Calu3 (cell line): ENCODE data around the gene LRP3. TPM values are rescaled to one million over a fixed set of nuclear protein-coding genes. Genes with fewer than 3 reads are reported as not detected.

Experiments used
- BruUV-seq: library from RNA; stranded (reverse); fragments of 400-500 nt; replicated peaks from 2 replicates; lab custom pipeline; 2021; lab: Mats Ljungman, UMichigan
- CTCF ChIA-PET: fragments of 300-600 bp; sonication (Branson Sonifier 250); formaldehyde crosslinking; loops from one replicate; lab custom pipeline; 2022; ENCODE audit warnings: antibody characterized with exemption; lab: Charles Lee
- DNase-seq: peaks from one replicate; pipeline ENCODE4 v3.0.0; 2022
- H3K27ac Mint-ChIP-seq: one replicate; pipeline ENCODE4 v1.8.0; 2022; ENCODE audit warnings: mixed read lengths; ENCODE audit not compliant: unreplicated experiment
- H3K27me3 Mint-ChIP-seq: one replicate; pipeline ENCODE4 v1.8.0; 2022; ENCODE audit warnings: mixed read lengths; ENCODE audit not compliant: unreplicated experiment
- H3K36me3 Mint-ChIP-seq: one replicate; pipeline ENCODE4 v1.8.0; 2022; ENCODE audit warnings: mild to moderate bottlenecking, moderate library complexity, mixed read lengths; ENCODE audit not compliant: insufficient read depth, unreplicated experiment
- H3K4me1 Mint-ChIP-seq: one replicate; pipeline ENCODE4 v1.8.0; 2022; ENCODE audit warnings: mild to moderate bottlenecking, low read depth, mixed read lengths; ENCODE audit not compliant: unreplicated experiment
- H3K4me3 Mint-ChIP-seq: one replicate; pipeline ENCODE4 v1.8.0; 2022; ENCODE audit warnings: mild to moderate bottlenecking, low read depth, moderate library complexity, mixed read lengths; ENCODE audit not compliant: unreplicated experiment
- H3K9me3 Mint-ChIP-seq: one replicate; pipeline ENCODE4 v1.8.0; 2022; ENCODE audit warnings: low read depth, mixed read lengths; ENCODE audit not compliant: unreplicated experiment
- CTCF ChIP-seq: fragments of 200-600 bp; IDR thresholded peaks from one replicate; pipeline ENCODE4 v1.8.0; 2022; ENCODE audit warnings: antibody characterized with exemption; ENCODE audit not compliant: unreplicated experiment
- intact Hi-C: fragments of 100-400 bp; cut with micrococcal nuclease; formaldehyde crosslinking; loops from one replicate; pipeline ENCODE4 v1.10.0; 2022; ENCODE audit not compliant: unreplicated experiment
- total RNA-seq: library from RNA; stranded (reverse); gene quantifications from 2 replicates; pipeline ENCODE4 v1.2.3, GENCODE V29; 2022

Gene LRP3
- total RNA-seq, 1 experiment from 2014 or later, result 0.59 TPM

- CTCF ChIA-PET, result interaction anchor here (0.7 kb wide), 1 partner anchor 53 kb away, joined by 3 read pairs; no protein-coding TSS in a partner anchor
- no peaks in the 10 kb centered on the region for H3K36me3 Mint-ChIP-seq
- no peak for TF ChIP-seq CTCF
- H3K9me3 Mint-ChIP-seq, result no peaks in the 10 kb centered on the region
- intact Hi-C loops, result loop anchor here (5.0 kb wide), 1 partner anchor 65 kb away; the partner anchor contains the start of gene CEBPA
- no peak overlapping the region for H3K4me3 Mint-ChIP-seq
- no peak for DNase-seq
- BruUV-seq, result no TSS peak
- H3K4me1 Mint-ChIP-seq, result no peaks in the 10 kb centered on the region
- H3K27me3 Mint-ChIP-seq, result peaks cover 28% of the 10 kb centered on the region
- H3K27ac Mint-ChIP-seq, result no peak overlapping the region
Measured at GRCh38 chr19:33236696-33237390, 42.7 kb downstream of the LRP3 start.

GRCh38 chr19:33238481-33239149 is 44.5 kb downstream of the LRP3 start:
- Mint-ChIP-seq H3K27ac (no peak overlapping the region), H3K27me3 (peaks cover 43% of the 10 kb centered on the region), H3K4me1 (no peaks in the 10 kb centered on the region), H3K36me3 (no peaks in the 10 kb centered on the region), H3K4me3 (no peak overlapping the region), H3K9me3 (no peaks in the 10 kb centered on the region)
- TF ChIP-seq CTCF, result no peak
- DNase-seq, result no peak
- CTCF ChIA-PET, result interaction anchor here (0.7 kb wide), 1 partner anchor 64 kb away, joined by 3 read pairs; the partner anchor contains the start of gene CEBPA
- intact Hi-C loops, result loop anchor here (5.0 kb wide), 1 partner anchor 64 kb away; the partner anchor contains the start of gene CEBPA
- no TSS peak for BruUV-seq

- no peak overlapping the region for H3K4me3 Mint-ChIP-seq
- no peaks in the 10 kb centered on the region for H3K4me1 Mint-ChIP-seq
- no peak for TF ChIP-seq CTCF
- H3K9me3 Mint-ChIP-seq, result no peaks in the 10 kb centered on the region
- no TSS peak for BruUV-seq
- DNase-seq, result no peak
- H3K36me3 Mint-ChIP-seq, result no peaks in the 10 kb centered on the region
- intact Hi-C loops, result loop anchor here (5.0 kb wide), 1 partner anchor 63 kb away; the partner anchor contains the start of gene CEBPA
- no peak overlapping the region for H3K27ac Mint-ChIP-seq
- H3K27me3 Mint-ChIP-seq, result peaks cover 50% of the 10 kb centered on the region
- CTCF ChIA-PET, result interaction anchor here (0.6 to 1.3 kb wide), 2 partner anchors 10 to 302 kb away, joined by 3 to 7 read pairs; no protein-coding TSS in a partner anchor
Measured at GRCh38 chr19:33239223-33239975, 45.3 kb downstream of the LRP3 start.

DNA sequence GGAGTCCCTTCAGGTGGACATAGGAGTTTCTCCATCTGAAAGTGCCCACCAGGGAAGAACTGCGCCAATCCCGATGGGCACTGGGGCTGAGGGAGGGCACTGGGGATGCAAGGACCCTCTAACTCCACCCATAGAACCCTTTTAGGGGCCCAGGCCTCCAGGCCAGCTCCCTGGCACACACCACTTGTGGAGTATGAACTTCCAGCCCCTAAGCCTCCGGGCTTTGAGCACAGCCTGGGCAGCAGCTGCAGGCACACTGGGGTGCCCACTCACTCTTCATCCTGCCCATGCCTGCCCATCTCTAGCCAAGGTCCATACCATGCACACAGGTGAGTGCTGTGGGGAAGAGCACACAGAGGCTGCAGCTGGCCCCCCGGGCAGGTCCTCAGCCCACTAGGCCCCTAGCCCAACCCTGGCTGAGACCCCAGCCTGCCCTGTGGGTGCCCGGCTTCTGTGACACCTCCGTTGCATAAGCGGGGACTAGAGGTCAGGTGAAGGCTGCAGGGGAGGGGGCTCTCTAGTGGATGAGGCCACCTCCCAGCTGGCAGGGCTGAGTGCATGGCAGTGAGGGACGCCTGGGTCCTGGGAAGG is 46.1 kb downstream of the LRP3 start:
- Mint-ChIP-seq H3K27me3 (peaks cover 55% of the 10 kb centered on the region), H3K4me3 (no peak overlapping the region), H3K27ac (no peak overlapping the region), H3K4me1 (no peaks in the 10 kb centered on the region), H3K36me3 (no peaks in the 10 kb centered on the region), H3K9me3 (no peaks in the 10 kb centered on the region)
- DNase-seq, result no peak
- CTCF ChIA-PET, result interaction anchor here (0.6 to 1.3 kb wide), 3 partner anchors 9 to 301 kb away, joined by 3 to 7 read pairs (median 3); no protein-coding TSS in a partner anchor
- no peak for TF ChIP-seq CTCF
- intact Hi-C loops, result loop anchor here (5.0 kb wide), 1 partner anchor 532 kb away; no protein-coding TSS in a partner anchor
- BruUV-seq, result no TSS peak
